ENCODE measurements around the gene FLT4.

FLT4 gene

GRCh38 chr5:180595046-180595379 lies 54.4 kb downstream of the FLT4 start:
- TF ChIP-seq, protein P1, sequence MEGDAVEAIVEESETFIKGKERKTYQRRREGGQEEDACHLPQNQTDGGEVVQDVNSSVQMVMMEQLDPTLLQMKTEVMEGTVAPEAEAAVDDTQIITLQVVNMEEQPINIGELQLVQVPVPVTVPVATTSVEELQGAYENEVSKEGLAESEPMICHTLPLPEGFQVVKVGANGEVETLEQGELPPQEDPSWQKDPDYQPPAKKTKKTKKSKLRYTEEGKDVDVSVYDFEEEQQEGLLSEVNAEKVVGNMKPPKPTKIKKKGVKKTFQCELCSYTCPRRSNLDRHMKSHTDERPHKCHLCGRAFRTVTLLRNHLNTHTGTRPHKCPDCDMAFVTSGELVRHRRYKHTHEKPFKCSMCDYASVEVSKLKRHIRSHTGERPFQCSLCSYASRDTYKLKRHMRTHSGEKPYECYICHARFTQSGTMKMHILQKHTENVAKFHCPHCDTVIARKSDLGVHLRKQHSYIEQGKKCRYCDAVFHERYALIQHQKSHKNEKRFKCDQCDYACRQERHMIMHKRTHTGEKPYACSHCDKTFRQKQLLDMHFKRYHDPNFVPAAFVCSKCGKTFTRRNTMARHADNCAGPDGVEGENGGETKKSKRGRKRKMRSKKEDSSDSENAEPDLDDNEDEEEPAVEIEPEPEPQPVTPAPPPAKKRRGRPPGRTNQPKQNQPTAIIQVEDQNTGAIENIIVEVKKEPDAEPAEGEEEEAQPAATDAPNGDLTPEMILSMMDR (IDR thresholded peaks at IDR 0.05; ENCODE audit: borderline replicate concordance, insufficient read depth, low read depth, low read length): no peak
- H3K4me3 ChIP-seq (ENCODE audit: low read depth, low read length): no peak overlapping the region

- H3K4me3 ChIP-seq (ENCODE audit: low read depth, low read length): no peak overlapping the region
- TF ChIP-seq, protein P1 (IDR thresholded peaks at IDR 0.05; ENCODE audit: borderline replicate concordance, insufficient read depth, low read depth, low read length): no peak
These were observed 54.9 kb downstream of the FLT4 start for GRCh38 chr5:180594311-180595045.

DNA sequence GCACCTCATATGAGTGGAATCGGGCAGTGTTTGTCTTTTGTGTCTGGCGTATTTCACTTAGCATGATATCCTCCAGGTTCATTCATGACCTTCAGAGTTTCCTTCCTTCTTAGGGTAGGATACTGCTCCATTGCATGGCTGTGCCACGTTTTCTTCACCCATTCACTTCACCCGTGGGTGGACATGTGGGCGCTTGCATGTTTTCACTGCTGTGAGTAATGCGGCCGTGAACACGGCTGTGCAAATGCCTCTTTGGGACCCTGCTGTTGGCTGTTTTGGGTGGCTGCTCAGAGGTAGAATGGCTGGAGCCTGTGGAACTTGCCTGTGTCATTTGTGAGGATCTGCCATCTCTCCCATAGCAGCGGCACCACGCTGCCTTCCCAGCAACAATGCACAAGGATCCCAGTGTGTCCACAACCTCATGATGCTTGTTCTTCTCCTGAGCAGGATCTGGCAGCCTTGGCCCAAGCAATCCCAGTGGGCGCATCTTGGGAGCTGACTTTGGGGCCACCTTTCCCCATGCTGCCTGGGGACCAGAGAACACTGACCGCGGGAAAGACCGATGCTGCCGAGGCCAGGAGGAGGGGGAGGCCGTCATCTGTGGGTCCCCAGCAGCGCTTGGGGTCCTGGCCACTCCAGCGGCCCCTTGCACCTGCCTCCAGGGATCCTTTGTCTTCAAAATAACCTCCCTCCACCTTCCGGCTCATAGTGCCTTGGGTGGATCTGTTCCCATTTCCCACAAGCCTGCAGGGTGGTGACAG lies 55.8 kb downstream of the FLT4 start:
- H3K4me3 ChIP-seq (ENCODE audit: low read depth, low read length): no peak overlapping the region
- TF ChIP-seq, protein P1 (IDR thresholded peaks at IDR 0.05; ENCODE audit: borderline replicate concordance, insufficient read depth, low read depth, low read length): no peak

DNA sequence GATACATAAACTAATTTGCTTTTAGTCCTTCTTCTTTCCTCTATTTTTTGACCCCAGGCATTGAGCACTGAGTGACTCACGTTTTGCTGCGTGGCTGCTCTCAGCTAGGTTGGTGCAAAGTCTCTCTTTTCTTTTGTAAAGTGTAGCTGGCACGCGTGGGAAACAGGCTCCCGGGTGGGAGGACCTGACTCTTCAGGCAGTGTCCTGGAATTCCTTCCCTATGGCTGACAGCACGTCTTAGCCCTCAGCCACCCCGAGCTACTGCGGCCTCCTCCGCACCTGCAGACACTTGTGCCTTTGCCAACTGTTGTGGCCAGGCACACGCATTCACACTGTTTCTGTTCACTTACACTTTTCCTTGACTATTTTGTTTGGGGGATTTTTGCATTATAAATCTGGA lies 57.2 kb downstream of the FLT4 start:
- no peak overlapping the region for H3K4me3 ChIP-seq (ENCODE audit: low read depth, low read length)
- TF ChIP-seq, protein P1 (IDR thresholded peaks at IDR 0.05; ENCODE audit: borderline replicate concordance, insufficient read depth, low read depth, low read length): no peak

- no peak within 1 kb of the TSS for H3K4me3 ChIP-seq (ENCODE audit: low read depth, low read length)
- TF ChIP-seq, protein P1 (IDR thresholded peaks at IDR 0.05; ENCODE audit: borderline replicate concordance, insufficient read depth, low read depth, low read length): no peak
These were observed 58.0 kb downstream of the FLT4 start, which contains the start of gene SCGB3A1 for GRCh38 chr5:180591311-180591887. SCGB3A1 (minus strand) TSS chr5:180591499; CDS start chr5:180591462, 37 bp downstream.

- TF ChIP-seq, protein P1 (IDR thresholded peaks at IDR 0.05; ENCODE audit: borderline replicate concordance, insufficient read depth, low read depth, low read length): no peak
- no peak overlapping the region for H3K4me3 ChIP-seq (ENCODE audit: low read depth, low read length)
These were observed 58.7 kb downstream of the FLT4 start for GRCh38 chr5:180590543-180591310.
